Urothelium cell line (cell line): Measurements from ENCODE around the gene IFTAP.
"Not testable (repeated sequence)": the region's sequence is repeated elsewhere in the genome, so short reads cannot be mapped to it uniquely, and the experiment has no call there.

Experiments
- DNase-seq: peaks from one replicate; pipeline ENCODE4 v3.0.0; 2011; ENCODE audit warnings: low spot score, mixed read lengths
- FAIRE-seq: peaks from 2 replicates; lab custom pipeline; 2011; peaks lifted over from hg19 to GRCh38; lab: Jason Lieb, UNC

The IFTAP gene

DNA sequence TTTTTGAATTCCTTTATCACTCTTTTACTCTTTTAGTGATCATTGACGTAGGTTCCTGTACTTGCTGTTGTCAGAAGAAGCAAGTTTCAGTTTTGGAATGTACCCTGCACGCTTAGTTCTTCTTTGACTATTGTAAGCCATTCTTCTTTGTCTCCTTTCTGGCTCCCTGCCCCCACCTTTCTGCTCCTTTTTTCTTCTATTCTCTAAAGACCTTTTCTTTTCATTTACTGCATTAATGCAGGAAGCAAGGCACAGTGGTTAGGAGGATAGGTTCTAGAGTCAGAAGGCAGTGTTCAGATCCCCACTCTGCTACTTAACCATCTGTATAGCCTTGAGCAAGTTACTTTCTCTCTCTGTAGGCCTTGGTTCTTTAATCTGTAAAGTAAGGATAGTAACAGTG, 37.5 kb downstream of the IFTAP start:
- FAIRE-seq (no peak), DNase-seq (no peak)

DNA sequence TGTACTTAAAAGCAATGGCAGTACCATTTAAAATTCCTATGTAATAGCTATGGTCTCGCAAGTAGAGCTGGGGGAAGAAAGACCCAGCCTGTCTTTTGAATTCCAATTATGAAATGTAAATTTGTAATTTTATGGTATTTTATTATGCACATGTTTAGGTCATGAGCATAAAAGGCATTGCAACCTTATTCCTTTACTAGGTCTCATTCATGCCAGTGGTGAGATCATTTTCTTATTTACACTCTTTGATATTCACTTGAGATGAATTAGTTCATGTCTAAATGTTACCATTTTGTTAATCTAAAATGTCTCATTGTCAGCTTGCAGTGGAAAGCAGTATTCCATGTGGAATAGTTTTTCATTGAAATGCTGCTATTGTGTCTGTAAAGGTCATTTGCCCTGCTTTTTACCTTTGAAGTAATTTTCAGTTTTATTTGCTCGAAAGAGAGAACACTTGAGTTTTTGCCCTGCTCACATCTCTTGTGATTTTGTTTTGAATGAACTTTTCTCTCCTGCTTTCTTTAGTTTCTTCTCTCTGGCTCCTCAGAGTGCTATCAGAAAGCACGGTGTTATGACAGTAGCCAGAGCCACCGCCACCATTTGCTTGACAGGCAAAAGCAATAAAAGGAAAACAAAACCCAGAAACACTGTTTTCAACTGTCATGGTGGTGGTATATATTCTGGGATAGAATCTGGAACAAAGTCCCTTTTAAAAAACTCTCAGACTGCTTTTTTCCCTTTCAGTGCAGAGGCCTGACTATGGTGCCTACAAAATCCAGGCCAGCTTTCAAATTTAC, 41.0 kb downstream of the IFTAP start:
- DNase-seq (no peak), FAIRE-seq (no peak)

DNA sequence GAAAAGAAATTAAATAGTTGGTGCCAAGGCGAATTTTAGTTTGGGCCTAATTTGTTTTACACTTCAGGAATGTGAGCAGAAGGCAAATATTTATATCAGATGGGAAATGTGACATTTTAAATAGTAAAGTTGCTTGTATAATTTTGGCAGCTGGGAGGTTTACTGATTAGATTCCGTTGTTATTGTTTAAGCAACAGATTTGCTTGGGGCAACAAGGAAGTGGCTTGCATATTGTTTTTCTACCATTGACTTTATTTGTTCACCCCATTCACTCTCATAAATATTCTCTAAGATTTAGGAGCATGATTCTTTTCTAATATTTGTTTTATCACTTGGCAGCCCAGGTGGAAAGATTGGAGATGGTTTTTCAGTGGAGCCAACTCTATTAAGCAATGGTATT, 44.3 kb downstream of the IFTAP start:
- DNase-seq (no peak), FAIRE-seq (no peak)

DNA sequence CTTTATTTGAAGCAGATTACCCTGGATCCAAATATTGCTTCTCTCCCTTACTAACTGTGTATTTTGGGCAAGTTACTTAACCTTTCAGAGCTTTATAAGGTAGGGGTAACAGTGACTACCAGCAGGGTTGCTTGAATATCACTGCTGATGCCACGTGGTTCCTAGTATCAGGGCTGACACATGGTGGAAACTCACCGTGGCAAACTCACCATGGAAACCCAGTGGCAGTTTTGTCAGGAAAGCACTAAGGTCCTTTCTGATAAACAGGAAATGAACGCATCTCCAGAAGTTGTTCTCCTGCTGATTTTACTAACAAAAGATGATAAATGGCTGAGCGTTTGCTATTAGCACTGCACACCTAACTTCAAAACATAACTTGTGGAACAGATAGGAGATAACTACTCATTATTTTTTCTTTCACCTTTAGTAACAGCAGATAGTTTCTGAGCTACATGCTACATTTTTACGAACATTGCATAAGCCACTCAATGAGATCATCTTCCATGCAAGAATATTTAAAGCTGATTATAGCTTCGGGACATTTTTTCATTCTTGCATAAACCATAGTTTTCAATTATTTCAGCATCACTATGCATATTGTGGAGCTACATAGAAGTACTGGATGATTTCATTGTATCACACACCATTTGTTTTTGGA, 63.4 kb downstream of the IFTAP start:
- FAIRE-seq (no peak), DNase-seq (no peak)

DNA sequence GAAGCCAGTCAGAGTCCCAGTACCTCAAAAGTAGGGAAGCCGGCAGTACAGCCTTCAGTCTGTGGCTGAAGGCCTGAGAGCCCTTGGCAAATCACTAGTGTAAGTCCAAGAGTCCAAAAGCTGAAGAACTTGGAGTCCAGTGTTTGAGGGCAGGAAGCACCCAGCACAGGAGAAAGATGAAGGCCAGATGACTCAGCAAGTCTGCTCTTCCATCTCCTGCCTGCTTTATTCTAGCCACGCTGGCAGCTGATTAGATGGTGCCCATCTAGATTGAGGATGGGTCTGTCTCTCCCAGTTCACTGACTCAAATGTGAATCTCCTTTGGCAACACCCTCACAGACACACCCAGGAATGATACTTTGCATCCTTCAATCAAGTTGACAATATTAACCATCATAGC, 67.1 kb downstream of the IFTAP start:
- DNase-seq, FAIRE-seq: not testable (repeated sequence)

DNA sequence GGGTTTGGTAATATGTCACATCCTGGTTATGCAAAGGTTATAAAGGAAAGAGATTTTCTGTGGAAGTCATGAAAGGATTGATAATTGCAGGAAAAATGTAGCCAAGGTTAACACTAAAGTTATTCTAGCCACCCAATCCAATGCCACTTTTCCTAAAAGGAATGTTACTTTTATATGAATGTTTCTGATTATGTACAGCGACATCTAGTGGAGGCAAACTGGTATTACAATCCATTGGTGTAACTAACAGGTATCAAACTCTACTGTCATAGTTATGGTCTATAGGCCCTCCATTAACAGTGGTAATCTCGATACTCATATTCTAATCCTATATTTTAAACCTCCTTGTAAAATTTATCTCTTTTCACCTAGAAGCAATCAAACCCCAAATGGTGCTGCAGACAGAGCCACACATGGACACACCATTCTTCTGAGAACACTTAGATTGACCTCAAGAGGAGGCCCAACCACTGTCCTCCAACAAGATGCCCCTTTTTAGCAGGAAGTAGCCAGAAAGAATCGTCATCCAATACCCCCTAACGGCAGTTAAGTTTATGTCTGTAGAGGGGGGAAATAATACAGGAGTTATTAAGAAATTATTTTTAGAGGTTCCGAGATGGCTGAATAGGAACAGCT, 78.6 kb downstream of the IFTAP start:
- DNase-seq (peak; percentile 16), FAIRE-seq (peak; percentile 40)

DNA sequence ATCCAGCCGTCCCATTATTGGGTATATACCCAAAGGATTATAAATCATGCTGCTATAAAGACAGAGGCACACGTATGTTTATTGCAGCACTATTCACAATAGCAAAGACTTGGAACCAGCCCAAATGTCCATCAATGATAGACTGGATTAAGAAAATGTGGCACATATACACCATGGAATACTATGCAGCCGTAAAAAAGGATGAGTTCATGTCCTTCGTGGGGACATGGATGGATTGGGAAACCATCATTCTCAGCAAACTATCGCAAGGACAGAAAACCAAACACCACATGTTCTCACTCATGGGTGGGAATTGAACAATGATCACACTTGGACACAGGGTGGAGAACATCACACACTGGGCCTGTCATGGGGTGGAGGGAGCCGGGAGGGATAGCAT, 85.2 kb downstream of the IFTAP start:
- FAIRE-seq = not testable (repeated sequence)

DNA sequence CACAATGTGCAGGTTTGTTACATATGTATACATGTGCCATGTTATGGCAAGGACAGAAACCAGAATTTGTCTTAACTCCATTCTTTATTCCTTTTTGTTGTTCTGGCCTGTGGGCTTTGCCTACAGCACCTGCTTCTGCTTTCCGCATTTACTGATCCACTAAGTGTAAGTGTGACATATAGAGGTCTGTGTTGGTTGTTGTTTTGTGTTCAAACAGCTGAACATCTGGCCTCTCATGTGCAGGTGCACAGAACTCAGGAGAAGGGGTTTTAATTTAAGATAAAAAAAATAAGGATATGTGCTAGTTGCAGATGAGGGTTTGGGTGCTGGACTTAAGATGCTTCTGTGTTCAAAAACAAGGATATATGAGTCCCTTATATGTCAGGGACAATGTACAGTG, 89.5 kb downstream of the IFTAP start:
- no peak for FAIRE-seq

More for the DNA sequence above, 85.2 kb downstream of the IFTAP start:
- DNase-seq = not testable (repeated sequence)

DNA sequence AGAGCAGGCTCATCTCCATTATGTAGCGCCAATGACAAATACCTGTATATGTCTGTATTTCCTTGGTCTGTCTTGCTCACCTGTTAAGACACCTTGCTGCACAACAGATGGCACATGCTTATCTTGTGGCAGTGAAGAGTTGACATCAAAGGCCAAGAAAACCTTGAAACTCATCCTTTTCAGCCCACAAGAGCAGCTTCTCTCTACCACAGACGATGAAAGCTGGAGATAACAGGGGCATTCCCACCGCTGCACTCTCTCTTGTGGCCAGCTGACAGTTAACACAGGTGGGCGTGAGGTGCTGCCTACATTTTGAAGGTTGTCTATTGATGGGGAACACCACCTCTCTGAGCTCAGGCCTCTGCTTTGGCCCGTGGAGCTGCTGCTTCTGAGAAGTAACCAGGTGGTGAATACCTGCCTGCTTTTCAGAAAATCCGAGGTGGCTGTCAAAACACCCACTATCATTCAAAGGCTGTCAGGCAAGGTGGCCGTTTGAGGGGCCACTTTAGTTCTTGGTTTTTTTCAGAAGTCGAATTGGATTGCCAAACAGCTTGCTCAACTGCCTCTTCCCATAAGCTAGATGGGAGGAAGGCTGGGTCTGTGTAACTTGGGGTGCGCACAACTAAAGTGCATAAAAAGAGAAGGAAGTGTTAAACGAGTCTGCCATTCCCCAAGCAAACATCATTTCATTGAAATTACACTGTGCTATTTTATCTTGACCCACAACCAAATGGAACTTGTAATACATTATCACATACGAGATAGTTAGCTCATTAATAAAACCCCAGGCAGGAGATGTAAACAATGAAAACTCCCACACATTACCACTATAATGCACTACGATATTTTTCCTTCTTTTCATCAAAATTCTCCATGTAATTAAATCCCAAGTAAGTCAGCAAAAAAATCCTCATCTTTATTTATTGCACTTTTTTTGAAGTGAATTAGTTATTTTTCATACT, 90.8 kb downstream of the IFTAP start:
- DNase-seq (no peak), FAIRE-seq (no peak)

More for the DNA sequence above, 89.5 kb downstream of the IFTAP start:
- no peak for DNase-seq

DNA sequence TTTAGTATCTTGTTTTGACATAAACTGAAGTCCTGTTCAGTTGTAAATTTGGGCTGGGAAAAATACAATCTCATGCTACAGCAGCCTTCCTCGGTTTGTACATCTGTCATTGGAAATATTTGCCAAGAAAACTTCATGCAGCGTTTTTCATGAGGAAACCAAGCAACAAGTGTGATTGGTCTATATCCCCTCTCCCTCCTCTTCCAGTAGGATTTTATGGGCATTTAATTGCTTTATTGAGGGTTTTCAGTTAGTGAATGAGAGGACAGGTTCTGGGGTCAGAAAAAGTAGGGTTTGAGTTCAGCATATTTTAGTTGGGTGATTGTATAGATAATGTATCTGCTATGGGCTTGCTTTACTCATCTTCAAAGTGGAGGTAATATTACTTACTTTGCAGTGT, 93.8 kb downstream of the IFTAP start:
- FAIRE-seq (no peak), DNase-seq (no peak)

DNA sequence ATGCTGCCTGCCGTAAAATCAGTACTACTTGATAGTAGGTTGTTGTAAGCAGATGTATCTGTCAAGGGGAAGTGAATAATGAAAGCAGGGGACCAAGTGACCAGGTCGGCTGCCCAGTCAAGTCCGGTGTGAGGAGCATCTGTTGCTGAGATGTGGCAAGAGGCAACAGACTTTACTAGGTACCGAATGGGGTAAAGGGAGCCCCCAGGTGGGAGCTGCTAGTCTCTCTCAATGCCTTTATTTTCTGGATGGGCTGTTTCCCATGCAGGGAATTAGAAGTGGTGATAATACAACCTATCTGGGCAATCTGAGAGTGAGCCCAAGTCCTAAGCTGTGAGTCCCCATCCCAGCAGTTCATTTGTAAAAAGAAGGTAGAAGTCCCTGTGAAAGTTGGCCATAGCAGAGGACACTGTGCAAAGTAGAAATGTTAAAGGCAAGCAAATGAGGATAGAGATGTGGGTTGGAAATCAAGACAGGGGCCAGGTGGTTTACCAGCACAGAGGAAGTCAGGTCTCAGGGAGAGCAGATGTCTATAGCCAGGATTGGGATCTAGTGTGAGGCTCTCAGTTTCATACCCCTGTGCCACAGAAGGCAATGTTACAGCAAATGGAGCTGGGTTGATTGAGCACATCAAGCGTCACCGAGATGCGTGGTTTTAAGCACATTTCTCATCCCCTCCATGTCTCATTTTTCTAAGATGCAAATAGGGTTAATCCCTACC, 94.4 kb downstream of the IFTAP start:
- no peak for DNase-seq
- no peak for FAIRE-seq

DNA sequence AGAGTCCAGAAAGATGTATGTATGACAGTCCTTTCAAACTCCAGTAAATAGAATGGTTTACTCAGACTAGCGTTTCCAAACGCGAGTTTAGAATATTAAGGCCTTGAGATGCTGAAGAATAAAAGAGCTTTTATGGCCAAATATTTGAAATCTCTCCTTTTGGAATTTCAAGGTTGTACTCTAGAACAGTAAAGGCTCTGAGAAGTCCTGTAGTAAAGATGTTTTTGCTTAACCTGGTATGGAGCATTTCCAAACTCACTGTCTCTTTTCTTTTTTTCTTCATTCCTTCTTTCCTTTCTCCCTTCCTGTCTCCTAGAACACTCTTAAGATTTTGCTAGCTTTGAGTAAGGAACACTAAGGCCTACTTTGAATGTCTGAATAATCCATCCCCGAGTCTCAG, 95.1 kb downstream of the IFTAP start:
- DNase-seq = no peak
- no peak for FAIRE-seq

DNA sequence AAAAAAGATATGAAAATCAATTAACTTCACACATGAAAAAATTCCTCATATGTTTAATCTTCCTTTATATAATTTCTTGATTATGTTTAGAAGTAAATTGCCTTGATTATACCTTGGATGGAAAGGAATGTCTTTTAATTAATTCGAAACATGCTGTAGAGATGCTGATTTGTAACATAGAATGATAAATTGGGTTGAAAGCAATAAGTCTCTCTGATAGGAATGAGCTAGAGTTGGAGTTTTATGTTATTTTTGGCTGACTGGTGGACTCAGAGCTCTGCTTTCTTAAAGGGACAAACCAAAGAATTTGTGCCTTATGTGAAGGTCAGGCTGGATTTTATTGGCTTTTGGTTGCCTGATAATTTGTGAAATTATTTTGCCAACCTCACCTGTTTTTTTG, 98.4 kb downstream of the IFTAP start:
- DNase-seq = no peak
- no peak for FAIRE-seq

DNA sequence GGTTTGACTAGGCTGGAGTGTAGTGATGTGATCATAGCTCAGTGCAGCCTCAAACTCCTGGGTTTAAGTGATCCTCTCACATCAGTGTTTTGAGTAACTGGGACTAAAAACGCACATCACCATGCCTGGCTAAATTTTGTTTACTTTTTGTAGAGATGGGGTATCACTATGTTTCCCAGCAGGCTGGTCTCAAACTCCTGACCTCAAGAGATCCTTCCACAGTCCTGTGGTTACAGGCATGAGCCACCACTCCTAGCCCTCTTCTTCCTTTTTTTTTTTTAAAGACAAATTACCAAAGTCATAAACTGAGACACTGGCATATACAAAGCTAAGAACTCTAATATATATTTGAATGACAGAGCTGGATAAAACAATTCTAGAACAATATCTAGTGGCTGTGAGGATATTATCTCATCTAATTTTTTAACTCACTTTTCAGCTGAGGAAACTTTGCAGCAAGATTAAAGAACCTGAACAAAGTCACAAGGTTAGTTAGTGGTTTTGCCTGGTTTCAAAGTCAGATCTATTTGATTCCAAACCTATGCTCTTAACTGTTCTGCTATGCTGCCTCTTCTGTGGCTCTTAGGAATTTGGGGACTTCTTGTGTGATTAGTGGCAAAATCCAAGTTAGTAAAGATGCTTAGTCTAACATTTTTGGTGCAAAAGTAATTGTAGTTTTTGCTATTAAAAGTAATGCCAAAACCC, 99.0 kb downstream of the IFTAP start:
- no peak for DNase-seq
- FAIRE-seq = no peak

DNA sequence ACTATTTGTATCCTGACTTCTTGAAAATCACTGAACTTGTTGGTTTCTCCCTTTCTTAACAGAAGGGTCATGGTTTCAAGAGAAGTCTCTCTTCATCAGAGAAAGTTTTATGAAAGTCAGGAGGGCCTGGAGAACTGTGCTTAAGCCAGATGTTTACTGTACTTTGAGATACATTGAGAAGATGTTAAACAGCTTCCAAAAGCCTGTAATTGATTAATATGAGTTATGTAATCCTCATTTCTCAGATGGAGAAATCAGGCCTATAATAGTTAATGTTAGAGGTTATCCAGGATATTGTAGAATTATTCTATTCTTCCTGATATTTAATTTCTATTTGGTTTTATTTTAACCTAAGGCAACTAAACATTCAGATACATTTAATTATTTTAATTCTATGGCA, 100.8 kb downstream of the IFTAP start:
- no peak for FAIRE-seq

DNA sequence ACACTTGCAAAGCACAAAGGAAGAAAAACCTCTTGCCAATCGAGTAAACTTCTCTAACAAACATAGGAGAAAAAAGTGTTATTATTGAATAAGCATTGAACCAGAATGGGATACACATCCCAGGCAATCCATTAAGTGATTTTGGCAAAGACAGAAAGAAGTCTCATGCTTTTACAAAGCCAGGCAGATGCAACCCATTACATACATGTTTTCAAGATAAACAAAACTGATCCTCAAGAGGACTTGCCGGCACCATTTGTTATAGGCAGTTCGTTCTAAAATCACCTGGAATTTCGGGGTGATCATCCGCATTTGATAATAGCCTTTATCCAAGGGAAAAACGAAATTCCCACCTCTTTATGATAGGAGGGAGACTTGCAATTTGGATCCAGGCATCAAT, 101.3 kb downstream of the IFTAP start:
- DNase-seq (no peak), FAIRE-seq (no peak)

More for the DNA sequence above, 100.8 kb downstream of the IFTAP start:
- no peak for DNase-seq

DNA sequence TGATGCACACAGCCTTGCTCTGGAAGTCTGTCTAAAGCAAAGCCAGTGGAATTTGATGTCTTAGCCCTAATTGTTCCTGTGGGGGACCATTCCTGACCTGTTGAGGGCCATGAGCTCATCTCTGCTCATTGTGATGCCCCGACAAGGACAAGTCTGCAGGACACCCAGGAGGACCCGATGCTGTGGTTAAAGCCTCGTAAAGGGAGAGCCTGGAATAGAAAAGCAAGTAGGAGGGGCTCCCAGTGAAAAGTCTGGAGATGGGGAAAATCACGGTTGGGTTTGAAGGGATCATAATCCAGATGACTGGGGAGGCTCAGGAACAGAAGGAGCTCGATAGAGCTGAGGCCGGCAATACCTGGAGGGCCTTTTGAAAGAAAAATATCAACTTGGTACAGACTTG, 102.2 kb downstream of the IFTAP start:
- FAIRE-seq (no peak), DNase-seq (no peak)

DNA sequence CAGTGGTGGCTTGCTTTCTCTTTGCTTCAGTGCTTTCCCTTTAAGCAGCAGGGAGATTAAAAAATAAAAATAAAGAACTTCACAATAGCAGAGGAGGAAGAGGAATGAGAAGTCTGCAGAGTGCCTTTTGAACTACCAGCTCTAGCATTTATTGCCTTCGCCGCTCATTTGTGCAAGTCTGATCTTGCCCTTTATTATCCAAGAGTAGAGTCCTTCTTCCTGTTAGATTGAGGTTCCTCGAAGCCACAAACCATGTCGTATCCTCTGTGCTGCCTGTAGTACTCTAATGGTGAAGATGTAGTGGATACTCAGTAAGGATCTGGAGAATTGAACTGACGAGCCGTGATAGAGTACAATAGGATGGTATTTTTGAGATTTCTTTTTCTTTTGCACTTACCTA, 105.0 kb downstream of the IFTAP start:
- FAIRE-seq = no peak
- no peak for DNase-seq

DNA sequence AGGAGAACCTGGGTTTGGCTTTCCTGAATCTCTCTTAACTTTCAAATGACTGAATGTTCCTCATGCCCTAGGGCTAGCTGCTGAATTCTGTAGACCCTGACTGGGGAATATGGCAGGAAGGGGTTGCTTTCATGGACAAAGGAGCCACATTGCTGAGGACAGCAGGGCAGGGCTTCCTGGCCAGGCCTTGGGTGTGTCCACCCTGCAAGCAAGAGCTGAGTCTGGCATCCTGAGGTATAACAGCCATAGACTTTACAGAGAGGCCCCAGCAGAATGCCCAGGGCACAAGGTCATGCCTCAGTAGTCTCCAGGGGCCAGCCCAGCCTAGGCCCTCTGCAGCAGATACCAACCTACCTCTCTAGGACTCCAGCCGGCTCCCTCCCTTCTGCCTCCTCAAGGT, 105.9 kb downstream of the IFTAP start:
- no peak for FAIRE-seq
- DNase-seq = no peak
